Smooth muscle cell of the brain vasculature (primary cell): Measurements from ENCODE around the gene CD151.
A peak's percentile ranks its signal among the peaks of the same experiment; 100 is the strongest.

ENCODE experiments used
- DNase-seq: peaks from one replicate; pipeline ENCODE4 v3.0.0-alpha.2; 2012; ENCODE audit warnings: low read depth, low spot score

CD151 gene

DNA sequence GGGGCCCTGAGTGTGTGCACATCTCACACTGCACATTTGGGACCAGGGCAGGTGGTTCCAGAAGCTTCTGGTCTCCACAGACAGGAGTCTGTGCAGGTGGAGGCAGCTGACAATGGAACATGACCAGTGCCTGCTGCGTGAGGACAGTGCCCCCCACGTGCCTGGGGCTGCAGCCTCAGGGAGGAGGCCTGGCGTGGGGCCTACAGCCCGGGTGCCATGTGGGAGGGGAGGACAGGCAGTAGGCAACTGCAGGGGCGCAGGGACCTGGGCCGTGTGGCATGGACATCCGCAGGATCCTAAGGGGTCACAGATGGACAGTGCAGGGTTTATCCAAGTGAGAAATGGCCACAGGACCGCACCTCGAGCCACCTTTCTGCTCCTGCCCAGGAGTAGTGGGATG, 38.7 kb downstream of the CD151 start:
- DNase-seq: no peak

DNA sequence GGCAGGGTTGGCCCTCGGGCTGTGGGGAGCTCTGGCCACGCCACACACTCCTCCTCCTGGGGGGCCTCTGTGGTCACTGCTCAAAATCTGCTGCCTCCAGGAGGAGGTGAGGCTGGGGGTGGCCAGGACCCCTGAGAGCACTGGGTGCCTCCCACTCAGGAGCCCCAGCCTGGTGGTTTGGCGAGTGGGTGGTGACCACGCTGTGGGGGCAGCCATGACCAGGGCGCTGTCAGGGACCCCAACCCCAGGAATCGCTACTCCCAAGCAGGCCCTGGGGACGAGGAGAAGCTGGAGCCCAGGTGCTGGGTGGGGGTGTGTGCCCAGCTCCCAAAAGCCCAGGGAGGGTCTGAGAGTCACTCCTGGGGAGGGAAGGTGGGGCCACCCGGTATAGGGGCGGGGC, 40.0 kb downstream of the CD151 start:
- no peak for DNase-seq

DNA sequence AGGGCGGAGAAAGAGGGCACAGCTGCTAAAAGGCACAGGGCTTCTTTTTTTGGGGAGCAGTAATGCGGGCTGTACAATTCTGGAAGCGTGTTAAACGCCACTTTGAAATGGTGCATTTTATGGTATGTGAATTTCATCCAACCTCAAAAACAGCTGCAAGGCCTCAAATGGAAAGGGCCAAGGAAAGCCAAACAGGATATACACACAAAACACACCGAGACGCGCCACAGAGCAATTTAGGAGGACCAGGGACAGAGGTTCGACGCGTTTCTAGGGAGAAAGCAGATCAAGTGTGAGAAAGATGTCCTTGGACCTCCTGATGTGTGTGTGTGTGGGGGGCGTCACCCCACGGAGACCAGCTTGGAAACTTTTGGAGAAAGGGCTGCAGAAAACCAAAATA, 41.0 kb downstream of the CD151 start:
- DNase-seq: no peak

- no peak for DNase-seq
These were observed 42.5 kb downstream of the CD151 start for GRCh38 chr11:875203-875602.

- no peak for DNase-seq
These were observed 43.1 kb downstream of the CD151 start for GRCh38 chr11:875769-876301.

- DNase-seq: peak; percentile 23
These were observed 43.8 kb downstream of the CD151 start for GRCh38 chr11:876545-876944.

DNA sequence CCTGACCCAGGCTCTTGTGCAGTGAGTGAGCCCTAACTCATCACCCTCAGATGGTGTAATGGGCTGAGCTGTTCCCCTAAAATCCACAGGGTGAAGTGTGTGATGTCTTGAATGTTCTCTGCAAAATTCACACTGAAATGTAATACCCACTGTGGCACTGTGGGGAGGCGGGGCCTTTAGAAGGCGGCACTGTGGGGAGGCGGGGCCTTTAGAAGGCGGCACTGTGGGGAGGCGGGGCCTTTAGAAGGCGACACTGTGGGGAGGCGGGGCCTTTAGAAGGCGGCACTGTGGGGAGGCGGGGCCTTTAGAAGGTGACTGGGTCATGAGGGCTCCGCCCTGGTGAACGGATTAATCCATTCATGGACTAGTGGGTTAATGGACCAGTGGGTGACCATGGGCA, 44.8 kb downstream of the CD151 start:
- no peak for DNase-seq

GRCh38 chr11:880447-880846, 47.7 kb downstream of the CD151 start:
- DNase-seq: no peak

GRCh38 chr11:882596-882995, 49.8 kb downstream of the CD151 start:
- DNase-seq: no peak

DNA sequence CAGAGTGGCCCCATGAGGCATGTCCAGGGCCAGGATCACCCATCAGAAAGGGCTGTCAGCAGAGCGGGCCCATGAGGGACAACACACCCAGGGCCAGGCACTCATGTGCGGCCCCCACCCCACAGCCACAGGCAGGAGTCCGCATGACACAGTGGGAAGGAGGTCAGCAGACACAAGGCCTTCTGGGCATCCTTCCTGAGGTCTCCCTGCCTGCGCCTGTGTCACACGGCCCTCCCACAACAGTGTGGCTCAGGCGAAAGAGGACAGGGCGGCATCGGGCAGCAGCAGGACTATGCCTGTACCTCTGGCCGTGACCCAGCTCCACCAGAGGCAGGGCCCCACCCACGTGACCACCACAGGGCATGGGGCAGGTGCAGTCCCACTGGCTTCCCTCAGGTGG, 50.8 kb downstream of the CD151 start:
- no peak for DNase-seq

- no peak for DNase-seq
These were observed 51.9 kb downstream of the CD151 start for GRCh38 chr11:884578-885070.

GRCh38 chr11:886568-886967, 53.8 kb downstream of the CD151 start:
- DNase-seq: no peak

DNA sequence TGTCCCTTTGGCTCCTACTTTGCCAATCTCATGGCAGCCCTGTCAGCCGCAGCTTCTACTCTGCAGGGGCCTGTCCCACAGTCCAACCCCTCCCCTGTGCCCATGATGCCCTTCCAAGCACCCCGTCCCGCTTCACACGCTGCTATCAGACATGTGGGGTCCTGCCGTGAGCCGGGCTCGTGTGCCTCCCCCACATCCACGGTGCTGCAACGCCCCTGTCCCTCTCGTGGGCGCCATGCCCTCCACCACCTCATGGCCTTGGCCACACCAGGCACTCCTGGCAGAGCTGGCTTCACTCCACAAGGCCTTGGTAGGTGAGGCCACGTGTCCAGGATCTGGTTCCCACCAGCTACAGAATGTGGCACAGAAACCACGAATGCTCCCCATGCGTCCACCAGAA, 54.8 kb downstream of the CD151 start:
- no peak for DNase-seq
